AG08396 (cell line): ENCODE results near the gene CNNM4.

Experiments
- DNase-seq: peaks from one replicate; pipeline ENCODE4 v3.0.0; 2012; ENCODE audit warnings: low spot score, mixed read lengths

Gene CNNM4

DNA sequence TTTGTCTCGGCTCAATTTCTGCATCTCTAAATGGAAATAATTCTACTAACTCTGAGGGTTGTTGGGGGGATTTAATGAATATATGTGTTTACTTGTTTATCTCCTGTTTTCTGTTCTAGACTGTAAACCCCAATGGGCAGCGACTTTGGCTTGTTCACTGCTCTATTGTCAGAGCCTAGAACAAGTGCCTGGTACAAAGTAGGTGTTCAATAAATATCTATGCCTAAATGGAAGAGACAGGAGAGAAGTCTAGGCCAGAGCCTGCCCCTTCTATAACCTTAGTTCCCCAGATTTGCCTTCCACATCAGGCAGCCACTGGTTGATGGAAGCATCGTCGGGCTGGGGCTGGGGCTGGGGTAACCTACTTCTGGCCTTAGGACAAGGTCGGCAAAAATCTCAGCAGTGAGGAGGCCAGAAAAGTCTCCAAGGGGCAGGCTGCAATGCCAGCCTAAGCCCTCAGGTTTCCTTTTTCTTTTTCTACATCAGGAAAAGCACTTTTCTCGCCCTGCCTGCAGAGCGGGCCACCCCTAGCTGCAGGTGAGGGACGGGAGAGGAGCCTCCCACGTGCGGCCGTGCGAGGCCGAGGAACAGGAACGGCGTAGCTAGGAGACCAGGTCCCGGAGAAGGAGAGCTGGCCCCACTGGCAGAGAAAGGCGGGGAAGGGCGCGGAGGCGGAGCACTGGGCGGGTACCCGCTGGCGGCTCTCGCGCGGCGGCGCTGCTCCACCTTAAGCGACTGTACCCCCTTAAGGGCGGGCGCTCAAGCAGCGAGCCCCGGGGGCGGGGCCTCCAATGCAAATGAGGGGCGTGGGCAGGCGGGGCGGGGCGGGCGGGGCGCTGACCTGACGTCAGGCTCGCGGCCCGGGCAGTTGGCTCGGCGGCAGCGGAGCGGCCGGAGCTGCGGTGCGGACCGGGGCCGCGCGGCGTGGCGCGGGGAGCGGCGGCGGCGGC, at the start of gene CNNM4:
Gene CNNM4, plus strand, starts transcription at position 867 of the 950 bp plus-strand sequence. CDS start 98 bp downstream, outside the sequence.
- DNase-seq, result peak; percentile 96

DNA sequence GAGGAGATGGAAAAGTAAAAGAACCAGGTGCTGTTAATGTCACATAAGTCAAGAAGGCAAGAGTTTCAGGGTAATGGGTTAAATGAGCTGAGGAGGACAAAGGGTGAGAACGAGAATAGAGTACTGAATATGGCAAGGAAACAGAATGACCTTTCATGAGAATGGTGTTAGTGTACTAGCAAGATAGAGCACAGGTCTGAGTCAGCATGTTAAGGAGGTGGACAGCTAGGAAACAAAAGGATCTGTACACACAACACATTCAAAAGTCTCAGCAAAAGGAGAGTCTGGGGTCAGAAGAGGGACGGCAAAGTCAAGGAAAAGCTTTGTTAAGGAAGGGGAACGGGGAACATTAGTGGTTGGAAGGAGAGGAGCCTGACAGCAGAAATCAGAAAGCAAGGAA, 49.7 kb upstream of the CNNM4 start:
- no peak for DNase-seq

DNA sequence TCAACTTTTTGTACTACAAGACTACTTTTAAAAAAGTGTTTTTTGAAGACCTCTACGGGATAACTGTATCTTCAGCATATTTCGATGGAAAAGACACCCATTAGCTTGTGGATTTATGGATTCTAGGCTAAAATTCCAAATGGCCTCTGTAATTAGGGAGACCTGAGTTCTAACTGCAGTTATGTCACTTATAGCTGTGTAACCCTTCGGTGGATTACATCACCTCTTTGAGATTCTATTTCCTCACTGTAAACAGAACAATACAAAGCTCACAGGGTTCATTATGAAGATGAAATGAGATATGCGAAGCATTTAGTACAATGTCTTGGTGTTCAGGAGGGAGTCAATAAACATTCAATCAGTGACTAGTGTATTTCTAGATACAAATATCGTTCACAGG, 45.0 kb upstream of the CNNM4 start:
- no peak for DNase-seq

DNA sequence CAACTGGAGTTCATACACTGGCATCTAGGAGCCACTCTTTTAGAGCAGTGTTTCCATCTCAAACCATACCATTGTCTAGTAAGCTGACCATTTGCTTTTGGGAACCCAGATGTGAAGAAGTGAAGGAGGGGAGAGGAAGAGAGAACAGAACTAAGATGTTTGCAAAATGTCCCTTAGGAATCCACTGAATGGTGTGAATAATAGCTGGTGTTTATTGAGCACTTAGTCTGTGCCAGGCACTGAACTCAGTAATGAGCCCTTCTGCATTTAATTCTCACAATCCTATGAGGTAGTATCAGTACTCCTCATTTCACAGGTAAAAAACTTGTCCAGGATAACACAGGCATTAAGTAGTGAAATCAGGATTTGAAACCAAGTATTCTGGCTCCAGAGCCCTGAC, 44.3 kb upstream of the CNNM4 start:
- DNase-seq, result no peak

DNA sequence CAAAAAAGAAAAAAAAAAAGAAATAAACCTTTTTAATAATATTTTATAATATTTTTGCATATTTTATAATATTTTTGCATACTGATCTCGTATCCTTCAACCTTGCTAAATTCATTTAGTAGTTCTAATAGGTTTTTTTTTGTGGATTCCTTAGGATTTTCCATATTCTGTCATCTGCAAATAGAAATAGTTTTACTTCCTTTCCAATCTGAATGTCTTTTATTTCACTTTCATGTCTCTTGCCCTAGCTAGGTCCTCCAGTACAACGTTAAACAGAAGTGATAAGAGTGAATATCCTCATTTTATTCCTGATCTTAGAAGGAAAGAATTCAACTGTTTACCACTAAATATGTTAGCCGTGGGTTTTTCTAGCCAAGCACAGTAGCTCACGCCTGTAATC, 34.6 kb upstream of the CNNM4 start:
- DNase-seq, result no peak

DNA sequence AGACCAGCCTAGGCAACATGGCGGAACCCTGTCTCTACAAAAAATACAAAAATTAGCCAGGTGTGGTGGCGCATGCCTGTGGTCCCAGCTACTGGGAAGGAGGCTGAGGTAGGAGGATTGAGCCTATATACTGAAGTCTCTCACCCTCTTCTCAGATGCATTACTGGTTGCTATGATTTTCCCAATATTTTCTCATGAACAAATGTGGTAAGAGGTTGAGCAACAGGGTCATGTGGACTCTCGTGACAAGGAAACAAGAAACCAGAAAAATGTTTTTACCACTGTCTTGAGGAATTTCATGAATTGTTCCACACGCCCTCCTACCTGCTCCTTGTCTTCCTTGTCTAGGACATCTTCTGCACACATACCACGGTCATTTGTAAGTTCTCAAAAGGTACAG, 33.3 kb upstream of the CNNM4 start:
- no peak for DNase-seq

DNA sequence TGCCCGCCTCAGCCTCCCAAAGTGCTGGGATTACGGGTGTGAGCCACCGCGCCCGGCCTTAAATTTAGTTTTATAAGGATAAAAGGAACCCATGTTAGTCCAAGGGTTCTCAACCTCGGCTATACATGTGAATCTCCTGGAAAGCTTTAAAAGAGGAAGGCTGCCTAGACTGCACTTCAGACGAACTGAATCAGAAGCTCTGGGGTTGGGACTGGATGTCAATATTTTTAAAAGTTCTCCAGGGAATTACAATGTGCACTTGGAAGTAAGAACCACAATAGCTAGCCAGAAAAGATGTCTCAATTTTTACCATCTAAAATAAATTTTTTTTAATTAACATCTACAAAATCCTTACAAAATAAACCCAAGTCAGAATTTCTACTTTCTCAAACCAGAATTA, 31.0 kb upstream of the CNNM4 start:
- DNase-seq, result no peak

DNA sequence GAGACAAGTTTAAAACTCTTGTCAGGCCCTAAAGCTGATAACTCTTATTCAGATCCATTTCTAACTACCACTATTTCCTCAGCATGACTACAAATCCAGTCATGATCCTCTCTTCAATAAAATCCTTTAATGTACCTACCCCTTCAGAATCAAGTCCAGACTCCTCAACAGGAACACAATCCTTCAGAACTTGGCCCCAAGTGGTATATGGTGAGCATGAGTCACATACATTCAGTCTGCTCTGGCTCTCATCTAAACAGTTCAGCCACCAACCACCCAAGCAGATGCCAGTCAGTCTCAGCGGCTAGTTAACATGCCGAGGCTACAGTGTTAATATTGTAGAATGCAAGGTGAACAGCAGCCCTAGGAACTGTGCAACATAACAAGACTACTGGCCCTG, 30.5 kb upstream of the CNNM4 start:
- no peak for DNase-seq

DNA sequence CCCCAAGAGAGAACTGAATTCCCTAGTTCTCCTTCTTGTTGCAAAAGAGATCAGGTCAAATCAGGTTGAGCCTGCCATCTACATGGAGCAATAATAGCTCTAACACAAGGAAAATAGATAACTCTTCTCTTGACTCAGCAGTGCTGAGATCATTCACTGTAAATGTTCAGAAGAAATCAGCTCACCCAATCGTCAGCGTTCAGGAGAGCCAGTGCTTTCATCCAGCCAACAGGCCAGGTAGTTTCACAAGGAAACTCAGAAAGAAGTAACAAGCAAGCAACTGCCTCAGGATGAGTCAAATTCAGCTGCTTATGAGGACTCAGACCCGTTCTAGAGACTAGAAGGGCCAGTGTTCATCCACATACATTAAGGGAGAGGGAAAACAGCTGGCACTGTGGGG, 26.8 kb upstream of the CNNM4 start:
- no peak for DNase-seq

DNA sequence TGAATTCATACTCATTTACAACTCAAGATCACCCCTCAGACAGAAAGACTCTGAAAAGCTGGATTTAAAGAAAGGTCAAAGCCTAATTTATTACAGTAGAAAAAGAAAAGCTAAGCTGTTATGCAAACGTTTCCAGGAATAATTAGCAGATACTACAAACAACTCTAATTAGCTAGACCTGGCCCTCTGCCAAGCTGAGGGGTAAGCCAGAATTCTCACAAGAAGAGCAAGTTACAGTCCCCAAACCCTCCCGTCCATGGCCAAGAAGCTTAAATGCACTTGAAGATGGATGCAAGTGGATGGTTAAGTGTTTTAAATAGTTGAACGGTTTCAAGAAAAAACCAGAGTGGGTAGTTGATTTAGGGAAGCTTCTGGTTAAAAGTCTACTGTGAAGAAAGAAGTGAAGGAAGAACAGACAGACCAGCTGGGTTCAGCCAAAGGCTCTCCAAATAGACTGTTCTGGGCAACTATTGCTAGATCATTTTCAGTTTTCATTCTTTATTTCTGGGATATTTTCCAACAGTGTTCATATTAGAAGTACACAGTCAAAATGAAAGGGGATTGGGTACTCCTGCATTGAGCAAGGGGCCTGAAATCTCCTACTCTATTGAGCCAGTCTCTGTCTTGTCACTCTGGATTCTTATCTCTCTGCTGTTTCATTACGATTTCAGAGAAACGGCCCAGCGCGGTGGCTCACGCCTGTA, 25.7 kb upstream of the CNNM4 start:
- no peak for DNase-seq

DNA sequence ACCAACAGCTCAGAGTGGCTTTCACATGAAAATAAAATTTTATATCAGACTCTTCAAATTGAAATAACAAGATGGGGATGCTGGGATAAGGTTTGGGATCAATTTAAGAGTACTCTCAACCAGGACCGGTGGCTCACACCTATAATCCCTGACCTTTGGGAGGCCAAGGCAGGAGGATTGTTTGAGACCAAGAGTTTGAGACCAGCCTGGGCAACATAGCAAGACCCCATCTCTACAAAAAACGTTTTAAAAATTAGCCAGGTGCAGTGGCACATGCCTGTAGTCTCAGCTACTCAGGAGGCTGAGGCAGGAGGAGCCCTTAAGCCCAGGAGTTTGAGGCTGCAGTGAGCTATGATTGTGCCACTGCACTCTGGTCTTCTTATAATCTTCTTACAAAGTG, 23.5 kb upstream of the CNNM4 start:
- DNase-seq, result no peak

DNA sequence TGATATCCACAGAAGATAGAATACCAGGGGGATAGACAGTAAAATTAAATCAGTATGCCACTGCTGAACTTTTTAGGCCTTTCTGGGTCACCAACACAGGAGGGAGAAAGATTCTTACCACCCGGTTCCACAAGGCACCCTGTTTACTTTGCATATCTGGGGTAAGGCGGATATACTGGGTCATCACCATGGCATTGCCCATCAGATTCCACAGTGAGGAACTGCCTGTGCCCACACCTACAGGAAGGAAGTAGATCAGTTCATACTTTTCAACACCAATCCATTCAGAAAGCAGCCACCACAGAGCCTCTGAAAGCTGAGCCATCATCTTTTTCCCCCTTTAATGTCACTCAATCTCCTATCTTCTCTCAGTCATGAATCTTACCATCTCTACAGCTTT, 22.9 kb upstream of the CNNM4 start:
- no peak for DNase-seq

DNA sequence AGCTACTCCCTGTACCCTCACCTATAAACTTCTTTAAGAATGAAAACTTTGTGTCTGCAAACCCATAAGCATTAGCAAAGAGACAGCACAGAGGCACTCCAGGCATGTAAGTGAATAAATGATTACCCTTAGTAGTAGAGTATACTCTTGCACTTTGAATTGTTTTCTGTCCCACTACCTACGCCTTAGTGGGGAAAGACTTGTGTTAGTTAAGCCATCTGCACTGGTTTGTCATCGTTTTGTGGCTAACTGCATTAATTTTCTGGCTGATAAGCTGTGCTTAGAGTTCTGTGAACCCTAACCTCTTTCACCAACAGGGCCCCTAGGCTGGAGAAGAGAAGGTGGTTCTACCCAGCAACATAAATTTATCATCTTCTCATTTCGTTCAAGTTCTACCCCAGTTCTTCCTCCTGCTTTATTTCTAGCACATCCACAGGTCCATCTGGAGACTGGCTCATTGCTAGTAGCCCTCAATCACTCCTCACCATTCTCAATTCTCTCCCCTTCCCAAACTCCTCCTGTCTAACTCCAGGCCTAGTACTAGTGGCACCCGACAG, 21.5 kb upstream of the CNNM4 start:
- DNase-seq, result no peak

DNA sequence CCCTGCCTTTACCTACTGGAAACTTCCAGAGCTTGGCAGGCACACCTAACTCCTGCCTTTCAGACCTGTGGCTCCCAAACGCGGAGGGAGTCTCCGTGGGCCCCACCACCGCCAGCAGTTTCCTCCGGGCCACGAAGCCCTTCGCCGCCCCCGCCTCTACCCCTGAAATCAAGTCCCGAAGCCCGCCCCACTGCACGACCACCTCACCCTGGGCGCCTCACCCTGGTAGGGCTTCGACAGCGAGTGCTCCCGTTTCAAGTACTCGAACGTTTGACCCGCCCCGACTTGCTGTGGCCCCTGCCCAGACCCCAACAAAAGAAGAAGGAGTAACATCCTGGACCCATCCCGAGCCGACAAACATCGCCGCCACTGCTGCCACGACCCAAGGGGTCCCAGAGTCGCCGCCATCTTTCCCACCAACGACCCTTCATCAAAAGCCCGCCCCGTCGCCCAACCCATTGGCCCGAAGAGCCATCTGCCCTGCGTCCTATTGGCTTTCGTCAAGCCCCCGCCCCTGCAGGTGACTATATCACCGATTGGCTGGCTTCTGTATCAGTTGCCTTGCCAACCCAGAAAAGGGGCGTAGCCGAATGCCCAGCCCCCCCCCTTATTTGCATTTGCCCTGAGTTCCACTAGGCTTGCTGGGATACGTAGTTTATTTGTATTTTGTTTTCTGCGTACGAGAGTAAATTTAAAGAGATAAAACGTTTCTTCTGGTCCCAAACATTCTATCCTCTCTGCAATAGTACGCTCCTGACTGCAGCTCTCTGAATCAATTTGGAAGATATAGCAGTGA, 20.9 kb upstream of the CNNM4 start, which contains the start of gene LMAN2L:
Gene LMAN2L, minus strand, starts transcription at position 432 of the 796 bp plus-strand sequence. Its CDS starts 24 bp downstream, at position 408.
- peak; percentile 96 for DNase-seq

DNA sequence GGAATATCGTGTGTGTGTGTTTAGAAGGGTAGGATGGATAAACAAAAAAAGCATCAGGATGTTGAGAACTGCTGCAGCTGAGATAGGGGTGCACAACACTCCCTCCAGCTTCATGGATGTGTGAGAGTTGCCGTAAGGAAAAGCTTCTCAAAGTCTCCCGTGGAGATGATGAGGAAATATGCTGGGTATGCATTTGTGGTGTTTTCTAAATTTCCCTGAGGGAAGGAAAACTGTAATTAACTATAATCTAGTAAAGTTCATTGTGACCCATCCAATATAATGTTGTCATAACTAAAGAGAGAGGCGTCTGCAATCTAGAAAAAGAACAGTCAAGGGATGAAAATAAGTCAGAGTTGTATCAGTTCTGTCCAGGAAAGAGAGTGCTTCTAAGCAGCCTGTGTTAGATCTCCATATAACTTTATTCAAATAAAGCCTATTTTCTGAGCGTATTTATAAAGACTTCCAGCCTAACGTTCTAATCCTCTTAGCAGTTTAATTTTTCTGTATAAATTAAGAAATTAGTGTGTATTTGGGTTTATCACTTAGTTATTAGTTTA, 13.6 kb upstream of the CNNM4 start:
- DNase-seq, result no peak

DNA sequence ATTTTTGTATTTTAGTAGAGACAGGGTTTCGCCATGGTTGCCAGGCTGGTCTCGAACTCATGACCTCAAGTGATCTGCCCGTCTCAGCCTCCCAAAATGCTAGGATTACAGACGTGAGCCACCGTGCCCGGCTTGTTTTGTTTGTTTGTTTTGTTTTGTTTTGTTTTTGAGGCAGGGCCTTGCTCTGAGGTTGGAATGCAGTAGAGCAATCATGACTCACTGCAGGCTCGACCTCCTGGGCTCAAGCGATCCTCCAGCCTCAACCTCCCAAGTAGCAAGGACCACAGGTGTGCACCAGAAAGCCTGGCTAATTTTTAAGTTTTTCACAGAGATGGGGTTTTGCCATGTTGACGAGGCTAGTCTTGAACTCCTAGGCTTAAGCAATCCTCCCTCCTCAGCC, 8.9 kb upstream of the CNNM4 start:
- DNase-seq, result no peak

DNA sequence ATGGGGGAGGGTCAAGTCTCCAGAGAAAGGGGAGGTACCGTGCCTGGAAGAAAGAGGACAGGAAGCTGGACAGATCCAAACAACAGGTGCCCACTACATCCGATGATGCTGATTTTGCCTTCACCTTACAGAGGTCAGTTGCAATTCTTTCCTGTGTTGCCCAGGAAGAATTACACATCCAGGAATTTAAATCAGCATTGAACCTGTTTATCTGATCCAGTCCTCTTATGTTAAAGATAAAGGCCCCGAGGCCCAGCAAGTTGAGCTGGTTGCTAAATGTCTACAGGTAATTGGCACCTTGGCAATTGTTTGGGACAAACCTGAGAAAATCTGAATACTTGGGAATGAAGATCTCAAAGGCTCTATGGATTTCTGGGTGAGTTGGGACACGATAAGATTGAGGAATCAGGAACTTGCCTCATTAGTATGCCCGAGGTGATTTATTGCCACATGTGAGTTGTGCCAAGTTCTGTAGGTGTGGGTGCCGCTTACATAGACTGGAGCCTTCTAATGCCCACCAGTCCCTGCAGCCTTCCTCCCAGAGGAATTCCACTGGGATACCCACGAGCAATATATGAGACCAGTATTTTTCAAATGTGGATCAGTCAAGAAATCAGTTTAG, 6.9 kb upstream of the CNNM4 start:
- no peak for DNase-seq

DNA sequence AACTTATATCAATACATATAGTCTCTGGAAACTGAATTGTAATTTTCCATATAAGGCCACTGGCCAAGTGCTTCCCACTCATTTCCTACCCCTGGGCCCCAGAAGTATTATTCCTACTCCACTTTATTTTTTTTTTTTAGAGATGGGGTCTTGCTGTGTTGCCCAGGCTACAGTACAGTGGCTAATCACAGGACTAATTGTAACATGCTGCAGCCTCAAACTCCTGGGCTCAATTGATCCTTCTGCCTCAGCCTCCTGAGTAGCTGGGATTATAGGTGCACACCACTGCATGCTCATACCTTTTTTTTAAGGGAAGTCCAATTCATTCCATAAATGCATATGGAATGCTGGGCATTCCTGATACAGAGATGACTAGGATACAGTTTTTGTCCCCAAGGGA, 6.4 kb upstream of the CNNM4 start:
- no peak for DNase-seq

DNA sequence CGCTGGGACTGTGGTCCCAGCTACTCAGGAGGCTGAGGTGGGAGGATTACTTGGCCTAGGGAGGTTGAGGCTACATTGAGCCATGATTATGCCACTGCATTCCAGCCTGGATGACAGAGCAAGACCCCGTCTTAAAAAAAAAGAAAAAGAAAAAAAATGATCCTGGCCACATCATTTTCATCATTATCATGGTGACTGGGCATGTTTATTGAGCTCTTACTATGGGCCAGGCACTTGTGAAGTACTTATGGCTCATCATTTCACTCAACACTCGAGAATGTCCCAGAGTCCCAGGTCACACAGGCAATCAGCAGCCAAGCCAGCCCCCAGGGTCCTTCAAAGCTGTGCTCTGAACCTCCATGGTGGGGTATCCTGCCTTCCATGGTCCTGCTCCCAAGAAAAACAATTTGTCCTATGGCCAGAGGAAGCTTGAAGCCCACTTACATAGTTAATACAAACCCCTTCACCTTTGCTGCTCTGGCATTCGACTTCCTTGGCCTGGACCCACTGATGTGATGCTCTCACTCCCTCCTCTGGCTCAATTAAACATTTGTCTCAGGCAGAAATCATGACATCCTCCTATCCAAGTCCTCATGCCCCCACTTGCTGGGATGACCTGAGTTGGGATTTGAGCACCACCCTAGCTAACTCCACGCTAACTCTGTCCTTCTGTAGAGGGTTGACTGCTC, 3.8 kb upstream of the CNNM4 start:
- no peak for DNase-seq

DNA sequence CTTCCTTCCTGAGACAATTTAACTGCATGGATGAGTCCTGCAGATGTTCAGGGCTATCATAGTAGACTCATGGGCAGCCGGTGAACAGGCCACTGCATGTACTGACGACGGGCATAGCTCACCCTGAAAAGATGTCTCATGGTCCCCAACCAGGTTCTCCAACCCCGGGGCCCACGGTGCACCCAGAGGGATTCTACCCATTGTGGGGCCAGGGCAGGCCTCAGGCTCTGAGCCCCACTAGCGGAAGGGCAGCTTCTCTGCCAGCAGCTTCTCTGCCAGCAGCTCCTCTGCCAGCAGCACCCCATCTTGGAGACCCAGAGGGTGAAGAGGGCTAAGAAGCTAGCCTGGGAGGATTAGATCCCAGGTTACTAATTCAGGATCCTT, 3.2 kb upstream of the CNNM4 start:
- DNase-seq, result no peak

DNA sequence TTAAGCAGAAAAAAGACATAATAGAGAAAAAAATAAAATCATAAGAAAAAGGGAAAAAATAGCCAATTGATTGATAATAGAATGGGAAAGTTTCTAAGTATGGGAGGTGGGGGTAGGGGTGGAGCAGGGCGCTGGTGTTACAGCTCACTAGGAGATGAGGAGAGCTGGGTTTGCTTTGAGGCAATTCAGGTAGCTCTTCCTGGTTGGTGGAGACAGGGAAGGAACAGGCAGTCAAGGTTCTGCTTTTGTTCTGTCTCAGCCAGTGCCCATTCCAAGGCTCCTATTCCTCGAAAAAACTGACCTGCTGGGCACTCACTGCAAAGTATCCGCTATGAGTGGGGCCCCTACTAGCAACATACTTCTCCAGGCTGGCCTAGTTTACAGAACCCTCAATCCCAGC, 1.7 kb upstream of the CNNM4 start:
- no peak for DNase-seq
